Natural killer cell (primary cell): Measurements from ENCODE around the gene ALCAM. TPM values are rescaled to one million over a fixed set of nuclear protein-coding genes. Genes with fewer than 3 reads are reported as not detected.

Experiments
- ATAC-seq, 3 donors: fragments of 150-1000 bp in 2 of 3; fragments of 200-7000 bp in 1 of 3; cut with Tn5 transposase; 1 replicate in 1 of 3; 2 replicates in 2 of 3; pipeline ENCODE4 v1.10.0; 2021; ENCODE audit warnings: mild to moderate bottlenecking in 2 of 3, moderate library complexity in 2 of 3
- DNase-seq, 2 donors: peaks; one replicate each; pipeline versions ENCODE4 v3.0.0 to v3.0.0-alpha.2; 2013 to 2021; ENCODE audit warnings: mixed read lengths in 1 of 2
- H3K27ac ChIP-seq: one replicate; pipeline ENCODE4 v1.5.1; 2013; ENCODE audit warnings: mild to moderate bottlenecking, low read length
- H3K27me3 ChIP-seq: one replicate; pipeline ENCODE4 v1.6.1; 2013; ENCODE audit warnings: low read length; ENCODE audit not compliant: control insufficient read depth, insufficient read depth
- H3K36me3 ChIP-seq: one replicate; pipeline ENCODE4 v1.6.1; 2013; ENCODE audit warnings: low read length; ENCODE audit not compliant: control insufficient read depth, insufficient read depth
- H3K4me1 ChIP-seq: one replicate; pipeline ENCODE4 v1.6.1; 2013; ENCODE audit warnings: low read length; ENCODE audit not compliant: control insufficient read depth, insufficient read depth
- H3K4me3 ChIP-seq: one replicate; pipeline ENCODE4 v1.5.1; 2013; ENCODE audit warnings: low read length
- H3K9me3 ChIP-seq: one replicate; pipeline ENCODE4 v1.6.1; 2013; ENCODE audit warnings: low read length; ENCODE audit not compliant: control insufficient read depth, insufficient read depth
- H3K27ac Mint-ChIP-seq, 2 donors: one replicate each; pipeline ENCODE4 v1.8.0; 2022; ENCODE audit warnings: mild to moderate bottlenecking in 2 of 2, mixed read lengths in 2 of 2, moderate library complexity in 1 of 2
- H3K27me3 Mint-ChIP-seq, 2 donors: one replicate each; pipeline ENCODE4 v1.8.0; 2022; ENCODE audit warnings: low read depth in 2 of 2, mixed read lengths in 2 of 2
- H3K36me3 Mint-ChIP-seq: one replicate; pipeline ENCODE4 v1.8.0; 2022; ENCODE audit warnings: mixed read lengths
- H3K4me1 Mint-ChIP-seq, 2 donors: one replicate each; pipeline ENCODE4 v1.8.0; 2022; ENCODE audit warnings: mixed read lengths in 2 of 2
- H3K4me3 Mint-ChIP-seq: one replicate; pipeline ENCODE4 v1.8.0; 2022; ENCODE audit warnings: mild to moderate bottlenecking, moderate library complexity, mixed read lengths
- H3K9me3 Mint-ChIP-seq, 2 donors: one replicate each; pipeline ENCODE4 v1.8.0; 2022; ENCODE audit warnings: mixed read lengths in 2 of 2
- WGBS: methylation state at CpG from one replicate; pipeline ENCODE4 v1.1.7; 2013; ENCODE audit warnings: missing lambda C conversion rate; ENCODE audit not compliant: insufficient coverage; 5-methylcytosine and 5-hydroxymethylcytosine counted together
- intact Hi-C: fragments of 100-400 bp; cut with micrococcal nuclease; formaldehyde crosslinking; loops from one replicate; pipeline ENCODE4 v1.14.2; 2022
- total RNA-seq, 4 donors: library from RNA; stranded (reverse); fragments of 120-200 nt in 1 of 4; gene quantifications; one replicate each; pipeline versions ENCODE4 v1.2.3 to v1.2.4, GENCODE V29; 2013 to 2022
- TF ChIP-seq, protein P1 (sequence below): fragments of 200-600 bp; IDR thresholded peaks from one replicate; pipeline ENCODE4 v1.8.0; 2022; ENCODE audit warnings: antibody characterized with exemption

ALCAM gene
- total RNA-seq, 3 donors from 2014 or later (not counting 1 experiment from before 2014, with no cell fraction given), result 1.5 to 3.0 (median 1.5) TPM

DNA sequence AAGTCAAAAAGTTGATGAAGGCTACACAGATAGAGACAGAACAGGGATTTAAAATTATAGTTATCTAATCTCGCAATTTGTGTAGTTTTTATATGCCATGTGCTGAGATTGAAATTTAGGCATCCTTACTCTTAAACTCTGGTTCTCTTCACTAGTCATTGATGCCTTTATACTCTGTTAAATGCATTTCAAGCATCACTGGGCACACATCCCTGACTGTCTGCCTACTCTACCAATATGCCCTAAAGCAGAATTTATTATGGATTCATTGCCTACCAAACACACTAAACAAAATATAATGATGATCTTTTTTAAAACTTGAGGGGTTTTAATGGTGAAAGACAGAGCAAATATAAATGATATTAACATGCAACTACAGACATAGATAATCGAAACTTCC is 10.3 kb upstream of the ALCAM start:
- intact Hi-C loops, result no loop called here
- Histone ChIP-seq H3K27ac (no peak overlapping the region), H3K36me3 (no peaks in the 10 kb centered on the region), H3K27me3 (peaks cover 18% of the 10 kb centered on the region), H3K4me1 (no peaks in the 10 kb centered on the region), H3K4me3 (no peak overlapping the region), H3K9me3 (no peaks in the 10 kb centered on the region)
- Mint-ChIP-seq H3K36me3 (peaks cover 10% of the 10 kb centered on the region), H3K27ac (no peak overlapping the region), H3K4me1 (no peaks in the 10 kb centered on the region), H3K27me3 (peaks cover 30 to 57% of the 10 kb centered on the region in 2 donors), H3K9me3 (no peaks in the 10 kb centered on the region), H3K4me3 (no peak overlapping the region)
- TF ChIP-seq, protein P1, sequence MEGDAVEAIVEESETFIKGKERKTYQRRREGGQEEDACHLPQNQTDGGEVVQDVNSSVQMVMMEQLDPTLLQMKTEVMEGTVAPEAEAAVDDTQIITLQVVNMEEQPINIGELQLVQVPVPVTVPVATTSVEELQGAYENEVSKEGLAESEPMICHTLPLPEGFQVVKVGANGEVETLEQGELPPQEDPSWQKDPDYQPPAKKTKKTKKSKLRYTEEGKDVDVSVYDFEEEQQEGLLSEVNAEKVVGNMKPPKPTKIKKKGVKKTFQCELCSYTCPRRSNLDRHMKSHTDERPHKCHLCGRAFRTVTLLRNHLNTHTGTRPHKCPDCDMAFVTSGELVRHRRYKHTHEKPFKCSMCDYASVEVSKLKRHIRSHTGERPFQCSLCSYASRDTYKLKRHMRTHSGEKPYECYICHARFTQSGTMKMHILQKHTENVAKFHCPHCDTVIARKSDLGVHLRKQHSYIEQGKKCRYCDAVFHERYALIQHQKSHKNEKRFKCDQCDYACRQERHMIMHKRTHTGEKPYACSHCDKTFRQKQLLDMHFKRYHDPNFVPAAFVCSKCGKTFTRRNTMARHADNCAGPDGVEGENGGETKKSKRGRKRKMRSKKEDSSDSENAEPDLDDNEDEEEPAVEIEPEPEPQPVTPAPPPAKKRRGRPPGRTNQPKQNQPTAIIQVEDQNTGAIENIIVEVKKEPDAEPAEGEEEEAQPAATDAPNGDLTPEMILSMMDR, result no peak
- DNase-seq, result no peak
- ATAC-seq, result no peak
- 40% methylated on average over 1 of the region's 2 CpGs for WGBS

DNA sequence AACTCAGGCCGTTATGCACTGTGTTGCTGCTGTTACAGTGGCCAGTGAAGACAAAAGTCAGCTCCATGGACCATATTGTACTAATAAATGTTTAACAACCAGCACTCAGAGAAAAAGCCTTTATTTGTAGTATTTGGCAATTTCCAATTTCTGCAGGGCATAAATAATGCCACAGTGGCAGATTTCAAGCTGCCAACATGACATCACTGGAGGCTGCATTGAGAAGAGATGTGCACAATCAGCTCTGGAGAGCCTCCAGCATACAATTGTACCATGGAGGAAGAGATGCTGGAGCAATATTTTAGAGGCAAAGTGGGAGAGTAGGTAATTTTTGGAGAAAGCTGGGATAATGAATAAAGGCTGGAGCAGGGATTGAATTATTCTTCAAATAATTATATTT is 9.7 kb upstream of the ALCAM start:
- Histone ChIP-seq H3K27ac (no peak overlapping the region), H3K4me3 (no peak overlapping the region), H3K27me3 (peaks cover 18% of the 10 kb centered on the region), H3K9me3 (no peaks in the 10 kb centered on the region), H3K4me1 (no peaks in the 10 kb centered on the region), H3K36me3 (no peaks in the 10 kb centered on the region)
- no peaks in the 10 kb centered on the region for H3K9me3 Mint-ChIP-seq
- no peak for ATAC-seq
- DNase-seq, result no peak
- no peaks in the 10 kb centered on the region for H3K4me1 Mint-ChIP-seq
- WGBS, result 100% methylated on average over 1 of the region's 1 CpG
- H3K4me3 Mint-ChIP-seq, result no peak overlapping the region
- peaks cover 10% of the 10 kb centered on the region for H3K36me3 Mint-ChIP-seq
- H3K27ac Mint-ChIP-seq, result no peak overlapping the region
- TF ChIP-seq, protein P1, result no peak
- peaks cover 30 to 52% of the 10 kb centered on the region in 2 donors for H3K27me3 Mint-ChIP-seq
- intact Hi-C loops, result no loop called here

DNA sequence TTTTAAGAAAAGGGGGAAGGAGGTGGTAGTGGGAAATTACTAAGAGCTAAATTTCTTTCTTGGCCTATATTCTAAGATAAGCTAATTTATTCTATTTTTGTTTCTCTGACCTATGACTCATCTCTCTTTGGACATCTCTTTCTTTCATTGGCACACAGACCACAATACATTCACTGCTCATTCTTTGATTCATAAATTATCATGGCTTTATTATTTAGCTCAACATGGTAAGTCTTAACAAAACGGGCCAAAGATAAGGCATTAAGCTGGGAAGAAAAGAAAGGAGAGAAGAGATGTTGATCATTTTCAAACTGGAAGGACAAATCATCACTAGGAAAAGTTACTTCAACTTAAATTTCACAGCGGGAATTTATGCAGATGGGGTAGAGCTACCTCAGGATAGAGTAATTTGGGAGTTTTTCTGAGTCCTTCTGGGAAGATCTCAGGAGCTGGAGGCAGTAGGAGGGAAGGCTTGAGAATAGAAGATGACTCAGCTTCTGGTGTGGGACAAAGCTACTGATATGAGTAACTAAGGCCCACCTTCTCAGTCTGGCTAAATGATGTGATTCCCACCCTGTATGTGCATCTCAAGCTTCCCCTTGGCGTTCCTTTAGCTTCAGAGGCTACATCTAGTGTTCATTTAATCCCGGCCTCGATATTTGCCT is 7.5 kb upstream of the ALCAM start:
- ATAC-seq (no peak), DNase-seq (no peak)
- H3K9me3 Mint-ChIP-seq, result no peaks in the 10 kb centered on the region
- peaks cover 4% of the 10 kb centered on the region for H3K27me3 ChIP-seq
- intact Hi-C loops, result no loop called here
- no peaks in the 10 kb centered on the region for H3K9me3 ChIP-seq
- no peaks in the 10 kb centered on the region for H3K4me1 ChIP-seq
- no peak overlapping the region for H3K4me3 ChIP-seq
- peaks cover 9% of the 10 kb centered on the region for H3K36me3 Mint-ChIP-seq
- no peaks in the 10 kb centered on the region for H3K4me1 Mint-ChIP-seq
- TF ChIP-seq, protein P1, result no peak
- no peaks in the 10 kb centered on the region for H3K36me3 ChIP-seq
- peaks cover 25 to 37% of the 10 kb centered on the region in 2 donors for H3K27me3 Mint-ChIP-seq
- WGBS, result 91% methylated on average over 4 of the region's 5 CpGs
- no peak overlapping the region for H3K4me3 Mint-ChIP-seq
- H3K27ac ChIP-seq, result no peak overlapping the region
- H3K27ac Mint-ChIP-seq, result no peak overlapping the region

DNA sequence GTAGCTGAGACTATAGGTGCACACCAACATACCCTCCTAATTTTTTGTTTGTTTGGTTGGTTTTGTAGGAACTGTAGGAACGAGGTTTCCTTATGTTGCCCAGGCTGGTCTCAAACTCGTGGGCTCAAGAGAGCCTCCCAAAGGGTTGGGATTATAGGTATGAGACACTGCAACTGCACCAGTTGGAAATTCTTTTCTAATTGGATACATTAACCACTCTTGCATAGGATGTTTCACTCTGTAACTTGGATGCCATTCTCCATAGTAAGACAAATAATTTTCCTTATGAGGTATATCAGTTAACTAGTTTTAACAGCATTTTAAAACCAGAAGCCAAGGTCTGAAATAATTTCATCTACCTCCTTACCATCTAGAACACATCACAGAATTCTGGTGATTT is 6.7 kb upstream of the ALCAM start:
- ATAC-seq, result no peak
- no peak overlapping the region for H3K27ac Mint-ChIP-seq
- peaks cover 1% of the 10 kb centered on the region for H3K36me3 Mint-ChIP-seq
- TF ChIP-seq, protein P1, result no peak
- intact Hi-C loops, result no loop called here
- Histone ChIP-seq H3K9me3 (no peaks in the 10 kb centered on the region), H3K4me3 (no peak overlapping the region), H3K27ac (no peak overlapping the region), H3K4me1 (no peaks in the 10 kb centered on the region), H3K27me3 (no peaks in the 10 kb centered on the region), H3K36me3 (no peaks in the 10 kb centered on the region)
- WGBS, result 100% methylated on average over 1 of the region's 2 CpGs
- DNase-seq, result no peak
- H3K4me1 Mint-ChIP-seq, result no peaks in the 10 kb centered on the region
- no peak overlapping the region for H3K4me3 Mint-ChIP-seq
- peaks cover 22 to 37% of the 10 kb centered on the region in 2 donors for H3K27me3 Mint-ChIP-seq
- H3K9me3 Mint-ChIP-seq, result no peaks in the 10 kb centered on the region
